ENCODE measurements around the gene ADRA2B. TPM values are rescaled to one million over a fixed set of nuclear protein-coding genes. Genes with fewer than 3 reads are reported as not detected.

ADRA2B gene
- total RNA-seq, 2 experiments from 2014 or later: 0.52 TPM

Other genes starting within 250 kb of the ADRA2B start
- 10 to 100 TPM; 23.4 to 27.7 TPM for gene ANKRD36C, start 124.7 kb downstream of the ADRA2B start, total RNA-seq
- 10 to 100 TPM; 12.6 to 14.4 TPM for gene GPAT2, start 81.7 kb downstream of the ADRA2B start, total RNA-seq
- 1 to 10 TPM; 2.5 to 2.6 TPM for gene ASTL, start 21.9 kb upstream of the ADRA2B start, total RNA-seq
- gene DUSP2, start 28.9 kb upstream of the ADRA2B start, total RNA-seq: 100 to 1,000 TPM; 429 to 463 TPM
- gene STARD7, start 92.3 kb upstream of the ADRA2B start, total RNA-seq: 10 to 100 TPM; 84.7 to 87.6 TPM
- gene TMEM127, start 149.4 kb upstream of the ADRA2B start, total RNA-seq: 10 to 100 TPM; 12.9 to 16.1 TPM
- 10 to 100 TPM; 59.9 to 62.2 TPM for gene CIAO1, start 149.7 kb upstream of the ADRA2B start, total RNA-seq
- gene SNRNP200, start 189.0 kb upstream of the ADRA2B start, total RNA-seq: 100 to 1,000 TPM; 179 to 181 TPM
- gene ITPRIPL1, start 208.7 kb upstream of the ADRA2B start, total RNA-seq: 10 to 100 TPM; 13.3 to 13.4 TPM
- gene NCAPH, start 219.2 kb upstream of the ADRA2B start, total RNA-seq: 10 to 100 TPM; 78.6 to 79.2 TPM

All from activated naive CD4-positive, alpha-beta T cell treated with anti-CD3 and anti-CD28 coated beads for 36 hours (primary cell).